ENCODE data around the gene GBX1.
A peak's percentile ranks its signal among the peaks of the same experiment; 100 is the strongest.

GBX1 gene

GRCh38 chr7:151172273-151173141 is 5.0 kb upstream of the GBX1 start:
- DNase-seq, result peak; percentile 64

- no peak for DNase-seq
Measured at GRCh38 chr7:151168787-151169162, 1.3 kb upstream of the GBX1 start.

- peak; percentile 19 for DNase-seq
Measured at GRCh38 chr7:151168003-151168786, 701 bp upstream of the GBX1 start.

- no peak for DNase-seq
Measured at GRCh38 chr7:151166629-151167196, 781 bp downstream of the GBX1 start.

GRCh38 chr7:151161757-151162156 is 5.7 kb downstream of the GBX1 start:
- no peak for DNase-seq

- DNase-seq, result no peak
Measured at GRCh38 chr7:151157645-151158329, 9.7 kb downstream of the GBX1 start.

- DNase-seq, result no peak
Measured at GRCh38 chr7:151152643-151153513, 14.6 kb downstream of the GBX1 start.

- DNase-seq, result no peak
Measured at GRCh38 chr7:151150388-151150787, 17.1 kb downstream of the GBX1 start.

GRCh38 chr7:151148319-151149259 is 18.9 kb downstream of the GBX1 start:
- no peak for DNase-seq

- DNase-seq, result no peak
Measured at GRCh38 chr7:151146761-151147160, 20.7 kb downstream of the GBX1 start.

GRCh38 chr7:151144387-151144786 is 23.1 kb downstream of the GBX1 start:
- no peak for DNase-seq

GRCh38 chr7:151143261-151144015 is 24.1 kb downstream of the GBX1 start:
- no peak for DNase-seq

GRCh38 chr7:151142686-151143040 is 24.8 kb downstream of the GBX1 start:
- DNase-seq, result no peak

GRCh38 chr7:151141855-151142685 is 25.4 kb downstream of the GBX1 start:
- DNase-seq, result no peak

GRCh38 chr7:151141311-151141854 is 26.1 kb downstream of the GBX1 start:
- no peak for DNase-seq

- DNase-seq, result no peak
Measured at GRCh38 chr7:151140826-151141225, 26.7 kb downstream of the GBX1 start.

- no peak for DNase-seq
Measured at GRCh38 chr7:151139791-151140190, 27.7 kb downstream of the GBX1 start.

GRCh38 chr7:151139071-151139790 is 28.3 kb downstream of the GBX1 start:
- no peak for DNase-seq

All from NCI-H345 (cell line).